ENCODE results near the gene SCAF4. TPM values are rescaled to one million over a fixed set of nuclear protein-coding genes. Genes with fewer than 3 reads are reported as not detected.
"Not testable (repeated sequence)": the region's sequence is repeated elsewhere in the genome, so short reads cannot be mapped to it uniquely, and the experiment has no call there.

Gene SCAF4
- polyA plus RNA-seq, 1 of the 3 experiments (the other 2 are of a cell fraction), result 8.5 TPM

DNA sequence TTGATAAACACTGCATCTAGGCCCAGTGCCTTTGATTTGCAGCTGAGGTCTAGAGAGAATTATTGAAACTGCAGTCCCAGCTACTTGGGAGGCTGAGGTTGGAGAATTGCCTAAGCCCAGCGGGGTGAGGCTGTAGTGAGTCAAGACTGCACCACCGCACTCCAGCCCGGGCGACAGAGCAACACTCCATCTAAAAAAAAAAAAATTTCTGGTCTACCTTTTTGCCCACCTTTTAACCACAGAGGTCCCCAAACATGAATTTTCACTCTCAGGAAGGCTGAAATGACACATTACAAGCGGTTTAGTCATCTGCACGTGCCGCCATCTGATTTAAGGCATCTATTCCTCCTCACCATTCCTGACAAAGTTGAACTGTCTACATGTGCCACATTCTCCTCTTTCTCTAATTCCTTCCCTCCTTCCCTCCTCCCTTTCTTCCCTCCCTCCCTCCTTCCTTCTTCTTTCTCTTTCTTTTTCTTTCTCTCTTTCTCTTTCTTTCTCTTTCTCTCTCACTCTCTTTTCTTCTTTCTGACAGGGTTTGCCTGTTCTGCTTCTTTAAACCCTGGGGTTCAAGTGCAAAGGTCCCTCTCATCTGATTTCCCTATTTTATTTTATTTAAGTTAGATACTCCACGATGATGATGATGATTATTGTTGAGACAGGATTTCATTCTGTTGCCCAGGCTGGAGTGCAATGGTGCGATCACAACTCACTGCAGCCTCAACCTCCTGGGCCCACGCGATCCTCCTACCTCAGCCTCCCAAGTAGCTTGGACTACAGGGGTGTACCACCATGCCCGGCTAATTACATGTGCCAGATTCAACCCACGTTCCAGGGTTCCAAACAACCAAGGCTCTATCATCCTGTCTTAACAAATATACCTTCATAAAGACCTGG is 75.5 kb downstream of the SCAF4 start:
- CTCF ChIA-PET, result no interaction called here

DNA sequence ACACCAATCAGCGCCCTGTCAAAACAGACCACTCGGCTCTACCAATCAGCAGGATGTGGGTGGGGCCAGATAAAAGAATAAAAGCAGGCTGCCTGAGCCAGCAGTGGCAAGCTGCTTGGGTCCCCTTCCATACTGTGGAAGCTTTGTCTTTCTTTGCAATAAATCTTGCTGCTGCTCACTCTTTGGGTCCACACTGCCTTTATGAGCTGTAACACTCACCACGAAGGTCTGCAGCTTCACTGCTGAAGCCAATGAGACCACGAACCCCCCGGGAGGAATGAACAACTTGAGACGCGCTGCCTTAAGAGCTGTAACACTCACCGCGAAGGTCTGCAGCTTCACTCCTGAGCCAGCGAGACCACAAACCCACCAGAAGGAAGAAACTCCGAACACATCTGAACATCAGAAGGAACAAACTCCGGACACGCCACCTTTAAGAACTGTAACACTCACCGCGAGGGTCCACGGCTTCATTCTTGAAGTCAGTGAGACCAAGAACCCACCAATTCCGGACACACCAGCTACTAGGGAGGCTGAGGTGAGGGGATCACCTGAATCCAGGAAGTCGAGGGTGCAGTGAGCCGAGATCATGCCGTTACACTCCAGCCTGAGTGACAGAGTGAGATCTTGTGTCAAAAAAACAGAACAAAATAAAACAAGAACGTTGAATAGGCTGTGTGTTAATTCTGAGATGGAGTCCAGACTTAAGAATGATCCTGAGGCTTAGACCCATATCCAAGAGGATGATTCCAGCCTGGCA is 76.9 kb downstream of the SCAF4 start:
- CTCF ChIA-PET; H3K36me3 ChIP-seq (replicated peaks in 1 of 2; ENCODE audit: control insufficient read depth in 1 of 2, insufficient read depth in 2 of 2, low read length in 1 of 2); DNase-seq; POLR2A ChIA-PET; H4K20me1 ChIP-seq (ENCODE audit: insufficient read depth); H3F3A ChIP-seq (replicated peaks; ENCODE audit: insufficient read depth); H3K27me3 ChIP-seq (ENCODE audit: insufficient read depth); H3K9ac ChIP-seq; H3K9me3 ChIP-seq; H3K4me1 ChIP-seq (ENCODE audit: control insufficient read depth in 1 of 2, insufficient read depth in 2 of 2, low read depth in 1 of 2, low read length in 1 of 2); H2AFZ ChIP-seq (ENCODE audit: low read depth); H3K27ac ChIP-seq (ENCODE audit: low read depth in 2 of 2, low read length in 1 of 2); H3K9me2 ChIP-seq; H3K4me2 ChIP-seq; H3K4me3 ChIP-seq (ENCODE audit: low read depth in 2 of 2, low read length in 1 of 2); H3K79me2 ChIP-seq (ENCODE audit: insufficient read depth): not testable (repeated sequence)
- 88% methylated on average over 15 of the region's 21 CpGs for WGBS (ENCODE audit: low lambda C conversion rate)

More for the DNA sequence above, 75.5 kb downstream of the SCAF4 start:
- H3K9me2 ChIP-seq, result no peaks in the 10 kb centered on the region
- no peaks in the 10 kb centered on the region for H3F3A ChIP-seq (replicated peaks; ENCODE audit: insufficient read depth)
- WGBS (ENCODE audit: low lambda C conversion rate), result 78% methylated on average over 13 of the region's 13 CpGs
- no peak overlapping the region for H3K4me2 ChIP-seq
- no peaks in the 10 kb centered on the region for H3K27me3 ChIP-seq (ENCODE audit: insufficient read depth)
- TF ChIP-seq, protein P1, sequence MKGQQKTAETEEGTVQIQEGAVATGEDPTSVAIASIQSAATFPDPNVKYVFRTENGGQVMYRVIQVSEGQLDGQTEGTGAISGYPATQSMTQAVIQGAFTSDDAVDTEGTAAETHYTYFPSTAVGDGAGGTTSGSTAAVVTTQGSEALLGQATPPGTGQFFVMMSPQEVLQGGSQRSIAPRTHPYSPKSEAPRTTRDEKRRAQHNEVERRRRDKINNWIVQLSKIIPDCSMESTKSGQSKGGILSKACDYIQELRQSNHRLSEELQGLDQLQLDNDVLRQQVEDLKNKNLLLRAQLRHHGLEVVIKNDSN (IDR thresholded peaks at IDR 0.05; ENCODE audit: borderline replicate concordance, low read depth), result no peak
- no peak for TF ChIP-seq POLR2AphosphoS5 (IDR thresholded peaks at IDR 0.05; ENCODE audit: low read depth, low read length)
- H3K4me1 ChIP-seq (ENCODE audit: control insufficient read depth in 1 of 2, insufficient read depth in 2 of 2, low read depth in 1 of 2, low read length in 1 of 2), result no peaks in the 10 kb centered on the region; a peak in 1 of 4 replicates
- no peak overlapping the region for H3K4me3 ChIP-seq (ENCODE audit: low read depth in 2 of 2, low read length in 1 of 2)
- no peak overlapping the region for H3K27ac ChIP-seq (ENCODE audit: low read depth in 2 of 2, low read length in 1 of 2)
- POLR2A ChIA-PET, result no interaction called here
- peaks cover 11% of the 10 kb centered on the region for H4K20me1 ChIP-seq (ENCODE audit: insufficient read depth)
- H2AFZ ChIP-seq (ENCODE audit: low read depth), result no peak overlapping the region
- H3K79me2 ChIP-seq (ENCODE audit: insufficient read depth), result peaks cover 14% of the 10 kb centered on the region
- no peaks in the 10 kb centered on the region for H3K9me3 ChIP-seq
- H3K36me3 ChIP-seq (replicated peaks in 1 of 2; ENCODE audit: control insufficient read depth in 1 of 2, insufficient read depth in 2 of 2, low read length in 1 of 2), result peaks cover 0 to 1% of the 10 kb centered on the region in 2 experiments
- no peak overlapping the region for H3K9ac ChIP-seq
- no peak for DNase-seq

DNA sequence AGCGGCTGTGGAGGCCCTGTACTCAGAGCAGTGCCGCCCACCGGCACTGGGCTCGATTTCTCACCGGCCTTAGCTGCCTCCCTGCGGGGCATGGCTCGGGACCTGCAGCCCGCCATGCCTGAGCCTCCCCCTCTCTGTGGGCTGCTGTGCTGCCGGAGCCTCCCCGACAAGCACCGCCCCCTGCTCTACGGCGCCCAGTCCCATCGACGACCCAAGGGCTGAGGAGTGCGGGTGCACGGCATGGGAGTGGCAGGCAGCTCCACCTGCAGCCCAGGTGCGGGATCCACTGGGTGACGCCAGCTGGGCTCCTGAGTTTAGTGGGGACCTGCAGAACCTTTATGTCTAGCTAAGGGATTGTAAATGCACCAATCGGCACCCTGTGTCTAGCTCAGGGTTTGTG is 77.6 kb downstream of the SCAF4 start:
- H3K36me3 ChIP-seq (replicated peaks in 1 of 2; ENCODE audit: control insufficient read depth in 1 of 2, insufficient read depth in 2 of 2, low read length in 1 of 2), result no peaks in the 10 kb centered on the region
- DNase-seq, result no peak
- H3K9me3 ChIP-seq, result no peaks in the 10 kb centered on the region
- CTCF ChIA-PET, result interaction anchor here (0.9 kb wide), 1 partner anchor 468 kb away, joined by 3 read pairs; no protein-coding TSS in a partner anchor
- H3K9me2 ChIP-seq, result no peaks in the 10 kb centered on the region
- no peak overlapping the region for H2AFZ ChIP-seq (ENCODE audit: low read depth)
- no peaks in the 10 kb centered on the region for H3K4me1 ChIP-seq (ENCODE audit: control insufficient read depth in 1 of 2, insufficient read depth in 2 of 2, low read depth in 1 of 2, low read length in 1 of 2)
- H3K27me3 ChIP-seq (ENCODE audit: insufficient read depth), result no peaks in the 10 kb centered on the region
- WGBS (ENCODE audit: low lambda C conversion rate), result 98% methylated on average over 5 of the region's 20 CpGs
- POLR2A ChIA-PET, result no interaction called here
- H3K9ac ChIP-seq, result no peak overlapping the region
- H3K79me2 ChIP-seq (ENCODE audit: insufficient read depth), result no peaks in the 10 kb centered on the region
- H3K27ac ChIP-seq (ENCODE audit: low read depth in 2 of 2, low read length in 1 of 2), result no peak overlapping the region
- no peak overlapping the region for H3K4me2 ChIP-seq
- no peaks in the 10 kb centered on the region for H4K20me1 ChIP-seq (ENCODE audit: insufficient read depth)
- H3K4me3 ChIP-seq (ENCODE audit: low read depth in 2 of 2, low read length in 1 of 2), result no peak overlapping the region
- TF ChIP-seq YY1 (IDR thresholded peaks at IDR 0.05; ENCODE audit: low read depth) (no peak), SMC3 (IDR thresholded peaks at IDR 0.05; ENCODE audit: low read depth, low read length) (no peak), JUND (IDR thresholded peaks at IDR 0.05) (no peak), MEF2A (IDR thresholded peaks at IDR 0.05; ENCODE audit: borderline replicate concordance, low read depth) (no peak), PBX3 (IDR thresholded peaks at IDR 0.05) (no peak), GABPA (IDR thresholded peaks at IDR 0.05; ENCODE audit: low read depth) (no peak), ELF1 (IDR thresholded peaks at IDR 0.05) (no peak), RAD21 (IDR thresholded peaks at IDR 0.05; ENCODE audit: low read length) (no peak), GATA2 (CRISPR knock-in tag; IDR thresholded peaks at IDR 0.05) (no peak), TEAD4 (IDR thresholded peaks at IDR 0.05; ENCODE audit: borderline replicate concordance, insufficient read depth) (no peak), MXI1 (IDR thresholded peaks at IDR 0.05; ENCODE audit: low read depth, low read length) (no peak)
- TF ChIP-seq, protein P2, sequence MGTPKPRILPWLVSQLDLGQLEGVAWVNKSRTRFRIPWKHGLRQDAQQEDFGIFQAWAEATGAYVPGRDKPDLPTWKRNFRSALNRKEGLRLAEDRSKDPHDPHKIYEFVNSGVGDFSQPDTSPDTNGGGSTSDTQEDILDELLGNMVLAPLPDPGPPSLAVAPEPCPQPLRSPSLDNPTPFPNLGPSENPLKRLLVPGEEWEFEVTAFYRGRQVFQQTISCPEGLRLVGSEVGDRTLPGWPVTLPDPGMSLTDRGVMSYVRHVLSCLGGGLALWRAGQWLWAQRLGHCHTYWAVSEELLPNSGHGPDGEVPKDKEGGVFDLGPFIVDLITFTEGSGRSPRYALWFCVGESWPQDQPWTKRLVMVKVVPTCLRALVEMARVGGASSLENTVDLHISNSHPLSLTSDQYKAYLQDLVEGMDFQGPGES (IDR thresholded peaks at IDR 0.05; ENCODE audit: low read depth, low read length), result no peak
- TF ChIP-seq, protein P3, sequence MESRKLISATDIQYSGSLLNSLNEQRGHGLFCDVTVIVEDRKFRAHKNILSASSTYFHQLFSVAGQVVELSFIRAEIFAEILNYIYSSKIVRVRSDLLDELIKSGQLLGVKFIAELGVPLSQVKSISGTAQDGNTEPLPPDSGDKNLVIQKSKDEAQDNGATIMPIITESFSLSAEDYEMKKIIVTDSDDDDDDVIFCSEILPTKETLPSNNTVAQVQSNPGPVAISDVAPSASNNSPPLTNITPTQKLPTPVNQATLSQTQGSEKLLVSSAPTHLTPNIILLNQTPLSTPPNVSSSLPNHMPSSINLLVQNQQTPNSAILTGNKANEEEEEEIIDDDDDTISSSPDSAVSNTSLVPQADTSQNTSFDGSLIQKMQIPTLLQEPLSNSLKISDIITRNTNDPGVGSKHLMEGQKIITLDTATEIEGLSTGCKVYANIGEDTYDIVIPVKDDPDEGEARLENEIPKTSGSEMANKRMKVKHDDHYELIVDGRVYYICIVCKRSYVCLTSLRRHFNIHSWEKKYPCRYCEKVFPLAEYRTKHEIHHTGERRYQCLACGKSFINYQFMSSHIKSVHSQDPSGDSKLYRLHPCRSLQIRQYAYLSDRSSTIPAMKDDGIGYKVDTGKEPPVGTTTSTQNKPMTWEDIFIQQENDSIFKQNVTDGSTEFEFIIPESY (IDR thresholded peaks at IDR 0.05; ENCODE audit: borderline replicate concordance, low read depth), result no peak
- no peaks in the 10 kb centered on the region for H3F3A ChIP-seq (replicated peaks; ENCODE audit: insufficient read depth)

All from SK-N-SH (cell line).